Trophoblast cell (in vitro differentiated cells and primary cell): ENCODE measurements around the gene FGF11.
A peak's percentile ranks its signal among the peaks of the same experiment; 100 is the strongest.

ENCODE experiments used
- DNase-seq, 2 donors: peaks; one replicate each; pipeline ENCODE4 v3.0.0-alpha.2; 2016
- H2AFZ ChIP-seq: 2 replicates; pipeline ENCODE4 v1.6.1; 2013; ENCODE audit warnings: low read length, moderate library complexity, mild to moderate bottlenecking; ENCODE audit not compliant: insufficient read depth, poor library complexity
- H2AK5ac ChIP-seq: 2 replicates; pipeline ENCODE4 v1.6.1; 2013; ENCODE audit warnings: mild to moderate bottlenecking, low read length
- H2BK120ac ChIP-seq: 2 replicates; pipeline ENCODE4 v1.6.1; 2013; ENCODE audit warnings: low read length, mild to moderate bottlenecking, moderate library complexity; ENCODE audit not compliant: insufficient read depth, poor library complexity
- H2BK12ac ChIP-seq: 2 replicates; pipeline ENCODE4 v1.6.1; 2013; ENCODE audit warnings: mild to moderate bottlenecking, low read length, moderate library complexity
- H2BK5ac ChIP-seq: 2 replicates; pipeline ENCODE4 v1.6.1; 2013; ENCODE audit warnings: low read length, low read depth, moderate library complexity, mild to moderate bottlenecking; ENCODE audit not compliant: poor library complexity
- H3K14ac ChIP-seq: 2 replicates; pipeline ENCODE4 v1.6.1; 2013; ENCODE audit warnings: mild to moderate bottlenecking, low read length
- H3K18ac ChIP-seq: 2 replicates; pipeline ENCODE4 v1.6.1; 2013; ENCODE audit warnings: mild to moderate bottlenecking, low read length
- H3K23ac ChIP-seq: 2 replicates; pipeline ENCODE4 v1.6.1; 2013; ENCODE audit warnings: low read length
- H3K27ac ChIP-seq: 2 replicates; pipeline ENCODE4 v1.5.1; 2013; ENCODE audit warnings: low read depth, mild to moderate bottlenecking, inconsistent platforms, low read length, moderate library complexity
- H3K27me3 ChIP-seq: 2 replicates; pipeline ENCODE4 v1.6.1; 2013; ENCODE audit warnings: inconsistent platforms, mild to moderate bottlenecking, low read length, moderate library complexity; ENCODE audit not compliant: insufficient read depth
- H3K36me3 ChIP-seq, 2 experiments: 1 replicate in 1 of 2; 2 replicates in 1 of 2; pipeline ENCODE4 v1.6.1; 2013; ENCODE audit warnings: low read length in 2 of 2, mild to moderate bottlenecking in 2 of 2, moderate library complexity in 1 of 2; ENCODE audit not compliant: insufficient read depth in 2 of 2, control insufficient read depth in 1 of 2
- H3K4ac ChIP-seq: 2 replicates; pipeline ENCODE4 v1.6.1; 2013; ENCODE audit warnings: low read depth, mild to moderate bottlenecking, low read length, moderate library complexity
- H3K4me1 ChIP-seq, 2 experiments: 1 replicate in 1 of 2; 2 replicates in 1 of 2; pipeline ENCODE4 v1.6.1; 2013; ENCODE audit warnings: low read length in 2 of 2, mild to moderate bottlenecking in 2 of 2, moderate library complexity in 1 of 2; ENCODE audit not compliant: insufficient read depth in 2 of 2, control insufficient read depth in 1 of 2
- H3K4me2 ChIP-seq: 2 replicates; pipeline ENCODE4 v1.6.1; 2013; ENCODE audit warnings: inconsistent platforms, mild to moderate bottlenecking, low read length, moderate library complexity
- H3K4me3 ChIP-seq: 2 replicates; pipeline ENCODE4 v1.5.1; 2013; ENCODE audit warnings: mild to moderate bottlenecking, low read depth, low read length, inconsistent platforms
- H3K79me1 ChIP-seq: one replicate; pipeline ENCODE4 v1.6.1; 2013; ENCODE audit warnings: low read length
- H3K79me2 ChIP-seq: 2 replicates; pipeline ENCODE4 v1.6.1; 2013; ENCODE audit warnings: low read length, mild to moderate bottlenecking; ENCODE audit not compliant: control insufficient read depth, insufficient read depth, poor library complexity
- H3K9ac ChIP-seq: 2 replicates; pipeline ENCODE4 v1.6.1; 2013; ENCODE audit warnings: mild to moderate bottlenecking, low read length
- H3K9me3 ChIP-seq: 2 replicates; pipeline ENCODE4 v1.6.1; 2013; ENCODE audit warnings: low read depth, mild to moderate bottlenecking, control low read depth, inconsistent platforms, low read length; ENCODE audit not compliant: insufficient read depth
- H4K12ac ChIP-seq: 2 replicates; pipeline ENCODE4 v1.6.1; 2013; ENCODE audit warnings: low read depth, mild to moderate bottlenecking, low read length, moderate library complexity
- H4K8ac ChIP-seq: 2 replicates; pipeline ENCODE4 v1.6.1; 2013; ENCODE audit warnings: low read depth, mild to moderate bottlenecking, low read length, moderate library complexity
- H4K91ac ChIP-seq: one replicate; pipeline ENCODE4 v1.6.1; 2013; ENCODE audit warnings: low read depth, mild to moderate bottlenecking, low read length, moderate library complexity
- WGBS: extraction: QIAGEN DNeasy Blood & Tissue Kit; methylation state at CpG from one replicate; pipeline ENCODE4 v1.1.7; 2013; ENCODE audit warnings: missing lambda C conversion rate; ENCODE audit not compliant: insufficient read length, insufficient coverage; ENCODE audit errors: extremely low coverage; 5-methylcytosine and 5-hydroxymethylcytosine counted together

Gene FGF11

GRCh38 chr17:7403043-7403726 is 36.1 kb upstream of the FGF11 start:
- Histone ChIP-seq H3K14ac (peak overlapping the region; percentile 87), H2AFZ (peak overlapping the region; percentile 39), H3K18ac (peak overlapping the region; percentile 92), H3K4me3 (peak overlapping the region; percentile 68), H4K8ac (peak overlapping the region; percentile 74), H3K4ac (peak overlapping the region; percentile 78), H4K12ac (peak overlapping the region; percentile 81), H2BK5ac (peak overlapping the region; percentile 64), H3K9me3 (no peaks in the 10 kb centered on the region), H3K27ac (peak overlapping the region; percentile 95), H3K4me2 (peak overlapping the region; percentile 85), H2AK5ac (peak overlapping the region; percentile 3), H3K79me2 (peaks cover 3% of the 10 kb centered on the region), H3K23ac (peak overlapping the region; percentile 34), H2BK120ac (peak overlapping the region; percentile 46), H4K91ac (peak overlapping the region; percentile 75), H3K27me3 (no peaks in the 10 kb centered on the region), H3K9ac (peak overlapping the region; percentile 54), H2BK12ac (peak overlapping the region; percentile 94), H3K4me1 (peaks cover 8 to 14% of the 10 kb centered on the region in 2 experiments), H3K79me1 (peaks cover 15% of the 10 kb centered on the region), H3K36me3 (no peaks in the 10 kb centered on the region)
- DNase-seq: no peak
- no CpG with 5 or more reads among the region's 16 CpGs for WGBS

GRCh38 chr17:7403727-7403976 is 35.7 kb upstream of the FGF11 start:
- H3K23ac ChIP-seq: no peak overlapping the region
- H3K27me3 ChIP-seq: no peaks in the 10 kb centered on the region
- H3K4me3 ChIP-seq: peak overlapping the region; percentile 83
- H2BK120ac ChIP-seq: peak overlapping the region; percentile 79
- peaks cover 3% of the 10 kb centered on the region for H3K79me2 ChIP-seq
- H3K4me2 ChIP-seq: peak overlapping the region; percentile 85
- peak overlapping the region; percentile 17 for H2AFZ ChIP-seq
- no CpG with 5 or more reads among the region's 13 CpGs for WGBS
- H3K27ac ChIP-seq: peak overlapping the region; percentile 95
- H4K12ac ChIP-seq: peak overlapping the region; percentile 87
- peak overlapping the region; percentile 83 for H4K91ac ChIP-seq
- H3K4me1 ChIP-seq: peaks cover 8 to 14% of the 10 kb centered on the region in 2 experiments
- no peak overlapping the region for H2BK12ac ChIP-seq
- peak overlapping the region; percentile 93 for H3K9ac ChIP-seq
- peak overlapping the region; percentile 94 for H4K8ac ChIP-seq
- H3K14ac ChIP-seq: peak overlapping the region; percentile 91
- H3K36me3 ChIP-seq: peaks cover 2 to 3% of the 10 kb centered on the region in 2 experiments
- H2AK5ac ChIP-seq: no peak overlapping the region
- H3K4ac ChIP-seq: no peak overlapping the region
- no peaks in the 10 kb centered on the region for H3K9me3 ChIP-seq
- H2BK5ac ChIP-seq: peak overlapping the region; percentile 96
- H3K79me1 ChIP-seq: peaks cover 15% of the 10 kb centered on the region
- no peak for DNase-seq
- peak overlapping the region; percentile 96 for H3K18ac ChIP-seq

GRCh38 chr17:7403977-7404736 is 35.2 kb upstream of the FGF11 start, which contains the start of gene TMEM256:
Gene TMEM256, minus strand, starts transcription at chr17:7404097. Its CDS starts 13 bp downstream, at chr17:7404084.
- Histone ChIP-seq H3K4me3 (peak within 1 kb of the TSS; percentile 83), H3K36me3 (peaks cover 6 to 8% of the 10 kb centered on the region in 2 experiments), H2BK120ac (peak within 1 kb of the TSS; percentile 79), H3K27ac (peak within 1 kb of the TSS; percentile 95), H4K12ac (peak within 1 kb of the TSS; percentile 87), H3K4me2 (peak within 1 kb of the TSS; percentile 85), H2AFZ (peak within 1 kb of the TSS; percentile 89), H3K9me3 (no peaks in the 10 kb centered on the region), H3K4me1 (peaks cover 8 to 14% of the 10 kb centered on the region in 2 experiments), H2BK5ac (peak within 1 kb of the TSS; percentile 96), H3K27me3 (no peaks in the 10 kb centered on the region), H2AK5ac (peak within 1 kb of the TSS; percentile 3), H4K8ac (peak within 1 kb of the TSS; percentile 94), H3K14ac (peak within 1 kb of the TSS; percentile 91), H4K91ac (peak within 1 kb of the TSS; percentile 83), H3K23ac (peak within 1 kb of the TSS; percentile 34), H3K79me1 (peaks cover 15% of the 10 kb centered on the region), H3K9ac (peak within 1 kb of the TSS; percentile 93), H3K79me2 (peaks cover 3% of the 10 kb centered on the region), H3K18ac (peak within 1 kb of the TSS; percentile 96), H3K4ac (peak within 1 kb of the TSS; percentile 78), H2BK12ac (peak within 1 kb of the TSS; percentile 94)
- WGBS: no CpG with 5 or more reads among the region's 49 CpGs
- DNase-seq: peak; percentile 100

GRCh38 chr17:7404737-7405349 is 34.5 kb upstream of the FGF11 start:
- peak overlapping the region; percentile 53 for H2AK5ac ChIP-seq
- H3K27ac ChIP-seq: peak overlapping the region; percentile 35
- WGBS: no CpG with 5 or more reads among the region's 65 CpGs
- H3K4me2 ChIP-seq: peak overlapping the region; percentile 71
- peak overlapping the region; percentile 70 for H4K91ac ChIP-seq
- H2BK5ac ChIP-seq: no peak overlapping the region
- H3K18ac ChIP-seq: peak overlapping the region; percentile 96
- H3K36me3 ChIP-seq: peaks cover 12 to 15% of the 10 kb centered on the region in 2 experiments
- peak overlapping the region; percentile 85 for H4K12ac ChIP-seq
- peak overlapping the region; percentile 15 for H3K4ac ChIP-seq
- H3K9ac ChIP-seq: peak overlapping the region; percentile 12
- DNase-seq: peak in 1 of 2 donors; percentile 42
- no peaks in the 10 kb centered on the region for H3K27me3 ChIP-seq
- H3K14ac ChIP-seq: peak overlapping the region; percentile 53
- peak overlapping the region; percentile 86 for H4K8ac ChIP-seq
- peaks cover 15% of the 10 kb centered on the region for H3K79me1 ChIP-seq
- peak overlapping the region; percentile 62 for H2BK120ac ChIP-seq
- H2AFZ ChIP-seq: peak overlapping the region; percentile 89
- H3K9me3 ChIP-seq: no peaks in the 10 kb centered on the region
- H3K4me3 ChIP-seq: peak overlapping the region; percentile 79
- H3K79me2 ChIP-seq: peaks cover 3% of the 10 kb centered on the region
- H3K23ac ChIP-seq: no peak overlapping the region
- no peak overlapping the region for H2BK12ac ChIP-seq
- peaks cover 6 to 14% of the 10 kb centered on the region in 2 experiments for H3K4me1 ChIP-seq
